HEK293 (cell line): ENCODE results near the gene POLL.

Experiments
- CTCF ChIA-PET: fragments of 350-600 bp; formaldehyde crosslinking; extraction: SDS; loops from one replicate; lab custom pipeline; 2021; ENCODE audit warnings: antibody characterized with exemption; lab: Yijun Ruan, JAX
- POLR2A ChIA-PET: fragments of 300-600 bp; formaldehyde crosslinking; extraction: SDS; loops from one replicate; lab custom pipeline; 2020; ENCODE audit warnings: antibody characterized with exemption, inconsistent platforms; lab: Yijun Ruan, JAX
- H3K27ac ChIP-seq: fragments of 200-500 bp; sonication (Bioruptor generic); 2 replicates; pipeline ENCODE4 v1.5.1; 2014; ENCODE audit warnings: low read depth, low read length, control low read depth, inconsistent platforms; ENCODE audit errors: extremely low read depth
- H3K36me3 ChIP-seq, 2 experiments: fragments of 200-500 bp in 1 of 2; sonication (Bioruptor generic) in 1 of 2; 1 replicate in 1 of 2; 2 replicates in 1 of 2; pipeline ENCODE4 v1.5.1; 2014 to 2017; ENCODE audit warnings: inconsistent platforms in 2 of 2, low read length in 2 of 2; ENCODE audit not compliant: control insufficient read depth in 2 of 2, insufficient read depth in 1 of 2
- H3K4me1 ChIP-seq: fragments of 200-500 bp; sonication (Bioruptor generic); 2 replicates; pipeline ENCODE4 v1.5.1; 2014; ENCODE audit warnings: mild to moderate bottlenecking, low read length, inconsistent platforms; ENCODE audit not compliant: control insufficient read depth, insufficient read depth
- H3K4me3 ChIP-seq: 2 replicates; pipeline ENCODE4 v1.5.1; 2011; ENCODE audit warnings: low read depth, mild to moderate bottlenecking, control low read depth, low read length, moderate library complexity
- H3K9me3 ChIP-seq: fragments of 200-500 bp; sonication (Bioruptor generic); 2 replicates; pipeline ENCODE4 v1.5.1; 2014; ENCODE audit warnings: low read depth, low read length, inconsistent platforms; ENCODE audit not compliant: control insufficient read depth, insufficient read depth
- BCL11A ChIP-seq: fragments of 450-650 bp; formaldehyde crosslinking; IDR thresholded peaks from 2 replicates; pipeline ENCODE4 v1.5.1; 2016; ENCODE audit warnings: low read depth, missing biosample characterization, missing genetic modification characterization
- BCL6B ChIP-seq: fragments of 450-650 bp; formaldehyde crosslinking; IDR thresholded peaks from 2 replicates; pipeline ENCODE4 v1.5.1; 2017; ENCODE audit warnings: missing biosample characterization, missing genetic modification characterization
- CTCF ChIP-seq: fragments of 450-650 bp; formaldehyde crosslinking; IDR thresholded peaks from 2 replicates; pipeline ENCODE4 v1.5.1; 2016; ENCODE audit warnings: missing biosample characterization, missing genetic modification characterization
- EGR2 ChIP-seq: fragments of 450-650 bp; formaldehyde crosslinking; IDR thresholded peaks from 2 replicates; pipeline ENCODE4 v1.5.1; 2016; ENCODE audit warnings: low read depth, missing biosample characterization, missing genetic modification characterization
- FEZF1 ChIP-seq: fragments of 450-650 bp; formaldehyde crosslinking; IDR thresholded peaks from 2 replicates; pipeline ENCODE4 v1.5.1; 2016; ENCODE audit warnings: missing biosample characterization, missing genetic modification characterization
- IKZF3 ChIP-seq: fragments of 450-650 bp; IDR thresholded peaks from 2 replicates; pipeline ENCODE4 v1.5.0; 2018; ENCODE audit warnings: missing biosample characterization, mild to moderate bottlenecking, missing genetic modification characterization, moderate library complexity
- KLF17 ChIP-seq: fragments of 450-650 bp; formaldehyde crosslinking; IDR thresholded peaks from 2 replicates; pipeline ENCODE4 v1.5.1; 2016; ENCODE audit warnings: missing biosample characterization, missing genetic modification characterization
- KLF7 ChIP-seq: fragments of 450-650 bp; formaldehyde crosslinking; IDR thresholded peaks from 2 replicates; pipeline ENCODE4 v1.5.1; 2016; ENCODE audit warnings: missing biosample characterization, missing genetic modification characterization, borderline replicate concordance
- OVOL3 ChIP-seq: fragments of 450-650 bp; formaldehyde crosslinking; IDR thresholded peaks from 2 replicates; pipeline ENCODE4 v1.5.1; 2016; ENCODE audit warnings: missing biosample characterization, missing genetic modification characterization
- SCRT1 ChIP-seq: fragments of 450-650 bp; formaldehyde crosslinking; IDR thresholded peaks from 2 replicates; pipeline ENCODE4 v1.5.1; 2016; ENCODE audit warnings: missing biosample characterization, missing genetic modification characterization, borderline replicate concordance
- SCRT2 ChIP-seq: fragments of 450-650 bp; formaldehyde crosslinking; IDR thresholded peaks from 2 replicates; pipeline ENCODE4 v1.5.1; 2016; ENCODE audit warnings: missing biosample characterization, missing genetic modification characterization
- ZNF132 ChIP-seq: fragments of 450-650 bp; formaldehyde crosslinking; IDR thresholded peaks from 2 replicates; pipeline ENCODE4 v1.5.1; 2017; ENCODE audit warnings: missing biosample characterization, missing genetic modification characterization, borderline replicate concordance
- ZNF157 ChIP-seq: fragments of 450-650 bp; formaldehyde crosslinking; IDR thresholded peaks from 2 replicates; pipeline ENCODE4 v1.5.1; 2016; ENCODE audit warnings: missing biosample characterization, missing genetic modification characterization
- ZNF223 ChIP-seq: fragments of 450-650 bp; formaldehyde crosslinking; IDR thresholded peaks from 2 replicates; pipeline ENCODE4 v1.5.1; 2016; ENCODE audit warnings: missing biosample characterization, missing genetic modification characterization
- ZNF514 ChIP-seq: fragments of 450-650 bp; formaldehyde crosslinking; IDR thresholded peaks from 2 replicates; pipeline ENCODE4 v1.5.1; 2016; ENCODE audit warnings: missing biosample characterization, missing genetic modification characterization
- ZNF585B ChIP-seq: fragments of 450-650 bp; formaldehyde crosslinking; IDR thresholded peaks from 2 replicates; pipeline ENCODE4 v1.5.1; 2016; ENCODE audit warnings: missing biosample characterization, missing genetic modification characterization
- ZNF654 ChIP-seq: fragments of 450-650 bp; formaldehyde crosslinking; IDR thresholded peaks from 2 replicates; pipeline ENCODE4 v1.5.1; 2016; ENCODE audit warnings: low read depth, missing biosample characterization, missing genetic modification characterization
- ZSCAN16 ChIP-seq: fragments of 450-650 bp; formaldehyde crosslinking; IDR thresholded peaks from 2 replicates; pipeline ENCODE4 v1.5.1; 2016; ENCODE audit warnings: missing biosample characterization, missing genetic modification characterization
- TF ChIP-seq, protein P1 (sequence below): fragments of 450-650 bp; formaldehyde crosslinking; IDR thresholded peaks from 2 replicates; pipeline ENCODE4 v1.5.1; 2016; ENCODE audit warnings: missing biosample characterization, missing genetic modification characterization
- TF ChIP-seq, protein P2 (sequence below): fragments of 450-650 bp; formaldehyde crosslinking; IDR thresholded peaks from 2 replicates; pipeline ENCODE4 v1.5.1; 2016; ENCODE audit warnings: missing biosample characterization, missing genetic modification characterization

The POLL gene

GRCh38 chr10:101538446-101538845 is 49.6 kb downstream of the POLL start (continued):
- TF ChIP-seq, protein P1, sequence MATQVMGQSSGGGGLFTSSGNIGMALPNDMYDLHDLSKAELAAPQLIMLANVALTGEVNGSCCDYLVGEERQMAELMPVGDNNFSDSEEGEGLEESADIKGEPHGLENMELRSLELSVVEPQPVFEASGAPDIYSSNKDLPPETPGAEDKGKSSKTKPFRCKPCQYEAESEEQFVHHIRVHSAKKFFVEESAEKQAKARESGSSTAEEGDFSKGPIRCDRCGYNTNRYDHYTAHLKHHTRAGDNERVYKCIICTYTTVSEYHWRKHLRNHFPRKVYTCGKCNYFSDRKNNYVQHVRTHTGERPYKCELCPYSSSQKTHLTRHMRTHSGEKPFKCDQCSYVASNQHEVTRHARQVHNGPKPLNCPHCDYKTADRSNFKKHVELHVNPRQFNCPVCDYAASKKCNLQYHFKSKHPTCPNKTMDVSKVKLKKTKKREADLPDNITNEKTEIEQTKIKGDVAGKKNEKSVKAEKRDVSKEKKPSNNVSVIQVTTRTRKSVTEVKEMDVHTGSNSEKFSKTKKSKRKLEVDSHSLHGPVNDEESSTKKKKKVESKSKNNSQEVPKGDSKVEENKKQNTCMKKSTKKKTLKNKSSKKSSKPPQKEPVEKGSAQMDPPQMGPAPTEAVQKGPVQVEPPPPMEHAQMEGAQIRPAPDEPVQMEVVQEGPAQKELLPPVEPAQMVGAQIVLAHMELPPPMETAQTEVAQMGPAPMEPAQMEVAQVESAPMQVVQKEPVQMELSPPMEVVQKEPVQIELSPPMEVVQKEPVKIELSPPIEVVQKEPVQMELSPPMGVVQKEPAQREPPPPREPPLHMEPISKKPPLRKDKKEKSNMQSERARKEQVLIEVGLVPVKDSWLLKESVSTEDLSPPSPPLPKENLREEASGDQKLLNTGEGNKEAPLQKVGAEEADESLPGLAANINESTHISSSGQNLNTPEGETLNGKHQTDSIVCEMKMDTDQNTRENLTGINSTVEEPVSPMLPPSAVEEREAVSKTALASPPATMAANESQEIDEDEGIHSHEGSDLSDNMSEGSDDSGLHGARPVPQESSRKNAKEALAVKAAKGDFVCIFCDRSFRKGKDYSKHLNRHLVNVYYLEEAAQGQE: no peak
- no peak for TF ChIP-seq BCL11A
- TF ChIP-seq EGR2 (tag by site-specific recombination): no peak
- TF ChIP-seq, all 188 proteins: peak for 0

DNA sequence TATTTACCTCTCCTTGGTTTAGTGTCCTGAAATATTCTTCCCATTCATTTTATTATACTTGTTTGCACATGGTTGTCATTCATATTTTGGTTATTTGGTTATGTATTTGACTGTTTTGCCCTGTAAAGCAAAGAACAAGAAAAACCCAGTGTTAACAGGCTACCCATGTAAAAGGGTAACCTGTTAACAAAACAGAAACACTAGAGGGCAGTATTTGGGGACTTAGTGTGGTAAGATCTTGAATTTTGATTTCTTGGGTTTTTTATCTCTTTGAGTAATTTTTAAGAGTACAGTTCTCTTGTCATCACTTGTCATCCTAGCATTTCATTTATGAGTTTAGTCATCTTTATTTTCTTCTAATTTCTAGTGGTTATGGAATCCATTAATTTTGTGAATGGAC is 51.3 kb downstream of the POLL start:
- ChIA-PET POLR2A (no interaction called here), CTCF (interaction anchor here (0.5 to 3.0 kb wide), 20 partner anchors 9 to 342 kb away, joined by 3 to 11 read pairs (median 4); no protein-coding TSS in a partner anchor)
- Histone ChIP-seq H3K27ac (no peak overlapping the region), H3K36me3 (peaks cover 9 to 55% of the 10 kb centered on the region in 2 experiments), H3K9me3 (no peaks in the 10 kb centered on the region), H3K4me3 (no peak overlapping the region), H3K4me1 (no peaks in the 10 kb centered on the region)
- no peak for TF ChIP-seq ZNF585B (tag by site-specific recombination)
- TF ChIP-seq KLF7: no peak
- no peak for TF ChIP-seq BCL6B (tag by site-specific recombination)
- no peak for TF ChIP-seq ZNF132 (tag by site-specific recombination)
- no peak for TF ChIP-seq ZNF157
- 0 out of 2 replicates have a peak, but pooled peaks have one; percentile 14 for TF ChIP-seq SCRT2
- 0 out of 2 replicates have a peak, but pooled peaks have one; percentile 18 for TF ChIP-seq CTCF (tag by site-specific recombination)
- no peak for TF ChIP-seq ZNF514 (tag by site-specific recombination)
- no peak for TF ChIP-seq IKZF3
- TF ChIP-seq SCRT1 (tag by site-specific recombination): 0 out of 2 replicates have a peak, but pooled peaks have one; percentile 20
- peak; percentile 19; the same call in 1 of the 2 replicates for TF ChIP-seq ZNF654 (tag by site-specific recombination)
- TF ChIP-seq KLF17 (tag by site-specific recombination): no peak
- TF ChIP-seq OVOL3 (tag by site-specific recombination): no peak
- no peak for TF ChIP-seq ZNF223 (tag by site-specific recombination)
- TF ChIP-seq, protein P2, sequence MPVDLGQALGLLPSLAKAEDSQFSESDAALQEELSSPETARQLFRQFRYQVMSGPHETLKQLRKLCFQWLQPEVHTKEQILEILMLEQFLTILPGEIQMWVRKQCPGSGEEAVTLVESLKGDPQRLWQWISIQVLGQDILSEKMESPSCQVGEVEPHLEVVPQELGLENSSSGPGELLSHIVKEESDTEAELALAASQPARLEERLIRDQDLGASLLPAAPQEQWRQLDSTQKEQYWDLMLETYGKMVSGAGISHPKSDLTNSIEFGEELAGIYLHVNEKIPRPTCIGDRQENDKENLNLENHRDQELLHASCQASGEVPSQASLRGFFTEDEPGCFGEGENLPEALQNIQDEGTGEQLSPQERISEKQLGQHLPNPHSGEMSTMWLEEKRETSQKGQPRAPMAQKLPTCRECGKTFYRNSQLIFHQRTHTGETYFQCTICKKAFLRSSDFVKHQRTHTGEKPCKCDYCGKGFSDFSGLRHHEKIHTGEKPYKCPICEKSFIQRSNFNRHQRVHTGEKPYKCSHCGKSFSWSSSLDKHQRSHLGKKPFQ (tag by site-specific recombination): no peak
- TF ChIP-seq ZSCAN16: no peak
- TF ChIP-seq FEZF1 (tag by site-specific recombination): no peak
